CD14-positive monocyte (primary cell): Measurements from ENCODE around the gene MUC16. TPM values are rescaled to one million over a fixed set of nuclear protein-coding genes. Genes with fewer than 3 reads are reported as not detected.

Experiments
- DNase-seq, 3 donors: peaks; one replicate each; pipeline ENCODE4 v3.0.0-alpha.2; 2011 to 2022
- H2AFZ ChIP-seq: 2 replicates; pipeline ENCODE4 v1.6.0; 2012; ENCODE audit warnings: mild to moderate bottlenecking, low read depth, low read length, inconsistent platforms; ENCODE audit not compliant: insufficient read depth, poor library complexity, severe bottlenecking
- H3K27ac ChIP-seq, 2 donors: 1 replicate in 1 of 2; 2 replicates in 1 of 2; pipeline ENCODE4 v1.5.1; 2012 to 2013; ENCODE audit warnings: low read length in 2 of 2, control low read depth in 1 of 2, inconsistent platforms in 1 of 2, low read depth in 1 of 2, mild to moderate bottlenecking in 1 of 2
- H3K27me3 ChIP-seq, 2 donors: one replicate each; pipeline versions ENCODE4 v1.6.0 to v1.6.1; 2011 to 2013; ENCODE audit warnings: low read length in 2 of 2; ENCODE audit not compliant: control insufficient read depth in 2 of 2, insufficient read depth in 2 of 2
- H3K36me3 ChIP-seq, 2 donors: replicated peaks in 1 of 2; 1 replicate in 1 of 2; 2 replicates in 1 of 2; pipeline versions ENCODE4 v1.5.1 to v1.6.1; 2012 to 2013; ENCODE audit warnings: low read length in 2 of 2, control low read depth in 1 of 2, inconsistent platforms in 1 of 2, mild to moderate bottlenecking in 1 of 2; ENCODE audit not compliant: insufficient read depth in 2 of 2, control insufficient read depth in 1 of 2
- H3K4me1 ChIP-seq, 2 donors: 1 replicate in 1 of 2; 2 replicates in 1 of 2; pipeline versions ENCODE4 v1.5.1 to v1.6.1; 2012 to 2013; ENCODE audit warnings: low read length in 2 of 2, control low read depth in 1 of 2, inconsistent platforms in 1 of 2, mild to moderate bottlenecking in 1 of 2, moderate library complexity in 1 of 2; ENCODE audit not compliant: insufficient read depth in 2 of 2, control insufficient read depth in 1 of 2
- H3K4me2 ChIP-seq: replicated peaks from 2 replicates; pipeline ENCODE3; 2012; ENCODE audit warnings: low read length, moderate library complexity, mild to moderate bottlenecking; ENCODE audit not compliant: poor library complexity, severe bottlenecking; ENCODE audit errors: extremely low read depth
- H3K4me3 ChIP-seq, 3 experiments: fragments of 200-600 bp in 1 of 3; sonication (generic) in 1 of 3; replicated peaks in 1 of 3; 1 replicate in 2 of 3; 2 replicates in 1 of 3; pipeline ENCODE4 v1.5.1; 2011 to 2013; ENCODE audit warnings: low read length in 3 of 3, mild to moderate bottlenecking in 3 of 3, control low read depth in 2 of 3, low read depth in 2 of 3, inconsistent platforms in 1 of 3, moderate library complexity in 1 of 3
- H3K79me2 ChIP-seq: 2 replicates; pipeline ENCODE4 v1.6.0; 2012; ENCODE audit warnings: mild to moderate bottlenecking, control low read depth, inconsistent platforms, low read length, moderate library complexity; ENCODE audit not compliant: insufficient read depth
- H3K9ac ChIP-seq: 2 replicates; pipeline ENCODE4 v1.6.0; 2017; ENCODE audit warnings: low read length, mild to moderate bottlenecking; ENCODE audit not compliant: insufficient read depth, poor library complexity, severe bottlenecking
- H3K9me3 ChIP-seq, 2 donors: replicated peaks in 1 of 2; 1 replicate in 1 of 2; 2 replicates in 1 of 2; pipeline versions ENCODE4 v1.5.1 to v1.6.1; 2012 to 2013; ENCODE audit warnings: low read length in 2 of 2, control low read depth in 1 of 2; ENCODE audit not compliant: control insufficient read depth in 1 of 2, insufficient read depth in 1 of 2
- H4K20me1 ChIP-seq: 2 replicates; pipeline ENCODE4 v1.6.0; 2012; ENCODE audit warnings: mild to moderate bottlenecking, low read length, control low read depth, moderate library complexity; ENCODE audit not compliant: insufficient read depth
- H3K27ac Mint-ChIP-seq, 7 donors: one replicate each; pipeline ENCODE4 v1.8.0; 2020; ENCODE audit warnings: mild to moderate bottlenecking in 7 of 7, mixed read lengths in 7 of 7, moderate library complexity in 6 of 7, inconsistent platforms in 2 of 7
- H3K27me3 Mint-ChIP-seq, 3 donors: one replicate each; pipeline ENCODE4 v1.8.0; 2021 to 2022; ENCODE audit warnings: low read depth in 3 of 3, mild to moderate bottlenecking in 3 of 3, mixed read lengths in 3 of 3, moderate library complexity in 3 of 3, inconsistent platforms in 1 of 3
- H3K36me3 Mint-ChIP-seq, 2 donors: one replicate each; pipeline ENCODE4 v1.8.0; 2020; ENCODE audit warnings: mixed read lengths in 2 of 2, inconsistent platforms in 1 of 2, mild to moderate bottlenecking in 1 of 2
- H3K4me1 Mint-ChIP-seq: one replicate; pipeline ENCODE4 v1.8.0; 2020; ENCODE audit warnings: mild to moderate bottlenecking, mixed read lengths
- H3K4me3 Mint-ChIP-seq, 2 donors: one replicate each; pipeline ENCODE4 v1.8.0; 2020; ENCODE audit warnings: mild to moderate bottlenecking in 2 of 2, mixed read lengths in 2 of 2, moderate library complexity in 1 of 2
- H3K9me3 Mint-ChIP-seq, 7 donors: one replicate each; pipeline ENCODE4 v1.8.0; 2020 to 2022; ENCODE audit warnings: mixed read lengths in 7 of 7, mild to moderate bottlenecking in 6 of 7, moderate library complexity in 6 of 7, inconsistent platforms in 2 of 7
- CTCF ChIP-seq: fragments of 200-600 bp; IDR thresholded peaks from one replicate; pipeline ENCODE4 v1.8.0; 2022; ENCODE audit warnings: antibody characterized with exemption, mild to moderate bottlenecking
- WGBS: methylation state at CpG from one replicate; pipeline ENCODE4 v1.1.5; 2013; ENCODE audit warnings: missing lambda C conversion rate; ENCODE audit not compliant: insufficient coverage; 5-methylcytosine and 5-hydroxymethylcytosine counted together
- intact Hi-C, 2 donors: fragments of 100-400 bp; cut with micrococcal nuclease; formaldehyde crosslinking; loops; one replicate each; pipeline versions ENCODE4 v1.15.0 to v1.15.1; 2023
- polyA plus RNA-seq, 3 donors: library from polyadenylated mRNA; depleted of rRNA in 1 of 3; unstranded in 2 of 3; stranded (reverse) in 1 of 3; fragments of 300-500 nt in 2 of 3; fragments of >200 nt in 1 of 3; fragmentation: Illumina TruSeq in 2 of 3; gene quantifications; 1 replicate in 2 of 3; 2 replicates in 1 of 3; pipeline ENCODE4 v1.2.3, GENCODE V29; 2012 to 2021

MUC16 gene
- polyA plus RNA-seq, 3 donors, result not detected

- H3K36me3 ChIP-seq, result no peaks in the 10 kb centered on the region
- no peaks in the 10 kb centered on the region for H3K4me1 ChIP-seq
- H3K36me3 Mint-ChIP-seq, result no peaks in the 10 kb centered on the region
- no peaks in the 10 kb centered on the region for H3K9me3 ChIP-seq
- H3K27ac ChIP-seq, result no peak overlapping the region
- no peak overlapping the region for H3K4me3 Mint-ChIP-seq
- no peak overlapping the region for H3K4me2 ChIP-seq
- H2AFZ ChIP-seq, result no peak overlapping the region
- H3K9me3 Mint-ChIP-seq, result peaks cover 0 to 3% (median 0%) of the 10 kb centered on the region in 7 donors
- no peak for TF ChIP-seq CTCF
- 68% methylated on average over 3 of the region's 8 CpGs for WGBS
- DNase-seq, result no peak
- no peaks in the 10 kb centered on the region for H3K27me3 ChIP-seq
- no peaks in the 10 kb centered on the region for H4K20me1 ChIP-seq
- H3K27ac Mint-ChIP-seq, result no peak overlapping the region
- no peak overlapping the region for H3K9ac ChIP-seq
- H3K27me3 Mint-ChIP-seq, result peaks cover 4 to 8% (median 7%) of the 10 kb centered on the region in 3 donors
- no peak overlapping the region for H3K4me3 ChIP-seq
- no peaks in the 10 kb centered on the region for H3K79me2 ChIP-seq
- intact Hi-C loops, result no loop called here
- H3K4me1 Mint-ChIP-seq, result no peaks in the 10 kb centered on the region
These were observed 30.8 kb upstream of the MUC16 start for GRCh38 chr19:9041023-9041422.

GRCh38 chr19:9040131-9040530 lies 29.9 kb upstream of the MUC16 start:
- Mint-ChIP-seq H3K27me3 (peaks cover 4 to 9% (median 6%) of the 10 kb centered on the region in 3 donors), H3K9me3 (peaks cover 0 to 5% (median 0%) of the 10 kb centered on the region in 7 donors), H3K4me1 (no peaks in the 10 kb centered on the region), H3K36me3 (no peaks in the 10 kb centered on the region), H3K4me3 (no peak overlapping the region), H3K27ac (no peak overlapping the region)
- Histone ChIP-seq H3K36me3 (no peaks in the 10 kb centered on the region), H3K4me1 (no peaks in the 10 kb centered on the region), H3K79me2 (no peaks in the 10 kb centered on the region), H3K9ac (no peak overlapping the region), H2AFZ (no peak overlapping the region), H3K4me2 (no peak overlapping the region), H3K9me3 (no peaks in the 10 kb centered on the region), H3K27ac (no peak overlapping the region), H4K20me1 (no peaks in the 10 kb centered on the region), H3K27me3 (no peaks in the 10 kb centered on the region), H3K4me3 (no peak overlapping the region)
- 72% methylated on average over 6 of the region's 9 CpGs for WGBS
- intact Hi-C loops, result no loop called here
- no peak for DNase-seq
- no peak for TF ChIP-seq CTCF
